ENCODE measurements around the gene S100A6.

Gene S100A6

GRCh38 chr1:153493343-153493960, 42.3 kb downstream of the S100A6 start:
- no peak for DNase-seq

GRCh38 chr1:153490272-153491051, 45.3 kb downstream of the S100A6 start:
- no peak for DNase-seq

- no peak for DNase-seq
These were observed 47.1 kb downstream of the S100A6 start for GRCh38 chr1:153488731-153489130.

GRCh38 chr1:153487707-153488106, 48.1 kb downstream of the S100A6 start:
- DNase-seq: no peak

GRCh38 chr1:153485863-153486262, 49.9 kb downstream of the S100A6 start:
- DNase-seq: no peak

Data from stimulated activated CD4-positive, alpha-beta T cell treated with anti-CD3 and anti-CD28 coated beads, Interleukin-15, amount 100 ng/mL, for 24 hours (primary cell).